Astrocyte of the cerebellum (primary cell): ENCODE measurements around the gene SRMS.

Experiments
- DNase-seq: peaks from one replicate; pipeline ENCODE4 v3.0.0-alpha.2; 2011; ENCODE audit warnings: low read depth
- H3K4me3 ChIP-seq: 2 replicates; pipeline ENCODE4 v1.5.1; 2011; ENCODE audit warnings: mild to moderate bottlenecking, low read depth, low read length, moderate library complexity
- CTCF ChIP-seq: IDR thresholded peaks from 2 replicates; pipeline ENCODE4 v1.5.1; 2012; ENCODE audit warnings: low read length, low read depth, moderate library complexity, mild to moderate bottlenecking; ENCODE audit errors: missing control alignments
- in situ Hi-C: cut with HindIII; loops from 2 replicates; pipeline ENCODE4 v1.10.0; 2017; ENCODE audit warnings: low sequenced_read_pairs

SRMS gene

DNA sequence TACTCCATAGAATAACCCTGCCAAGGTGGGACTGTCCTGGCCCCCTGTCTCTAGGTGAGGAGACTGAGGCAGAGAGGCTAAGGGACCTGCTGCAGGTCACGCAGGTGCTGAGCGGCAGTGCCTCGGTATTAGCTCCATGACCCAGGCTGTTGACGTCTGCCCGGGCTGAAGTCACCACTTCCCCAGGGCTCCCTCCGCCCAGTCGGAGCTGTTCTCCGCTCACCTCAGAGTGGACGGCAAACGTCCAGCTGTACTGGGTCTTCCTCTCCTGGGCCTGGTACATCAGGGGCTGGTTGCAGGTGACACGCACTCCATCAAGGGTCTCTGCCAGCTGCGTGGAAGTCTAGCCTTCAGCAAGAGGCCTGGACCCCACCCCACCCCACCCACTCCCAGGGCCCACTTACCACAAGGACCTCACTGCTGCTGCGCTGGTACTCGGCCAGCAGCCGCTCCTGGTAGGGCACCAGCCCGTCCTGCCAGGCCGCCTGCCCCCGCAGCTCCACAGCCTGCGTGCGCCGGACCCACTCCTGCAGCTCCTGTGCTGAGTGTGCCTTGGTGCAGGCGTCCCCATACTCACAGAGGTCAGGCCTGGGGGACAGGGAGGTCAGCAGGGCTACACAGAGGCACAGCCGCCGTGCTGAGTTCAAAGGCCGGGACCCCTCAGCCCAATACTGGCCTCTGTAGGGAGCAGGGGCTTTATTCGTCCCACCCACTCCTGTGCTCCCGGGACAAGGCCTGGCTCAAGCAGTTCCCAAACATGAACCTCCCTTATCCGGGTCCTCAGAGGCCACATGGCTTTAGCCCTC lies 22.9 kb upstream of the SRMS start:
- TF ChIP-seq CTCF, result no peak
- H3K4me3 ChIP-seq, result no peak overlapping the region
- DNase-seq, result no peak
- in situ Hi-C loops, result no loop called here

GRCh38 chr20:63568986-63569949 lies 21.7 kb upstream of the SRMS start:
- no peak for TF ChIP-seq CTCF
- H3K4me3 ChIP-seq, result no peak overlapping the region
- in situ Hi-C loops, result no loop called here
- DNase-seq, result no peak

GRCh38 chr20:63568170-63568981 lies 20.8 kb upstream of the SRMS start:
- in situ Hi-C loops, result no loop called here
- H3K4me3 ChIP-seq, result no peak overlapping the region
- TF ChIP-seq CTCF, result no peak
- no peak for DNase-seq

DNA sequence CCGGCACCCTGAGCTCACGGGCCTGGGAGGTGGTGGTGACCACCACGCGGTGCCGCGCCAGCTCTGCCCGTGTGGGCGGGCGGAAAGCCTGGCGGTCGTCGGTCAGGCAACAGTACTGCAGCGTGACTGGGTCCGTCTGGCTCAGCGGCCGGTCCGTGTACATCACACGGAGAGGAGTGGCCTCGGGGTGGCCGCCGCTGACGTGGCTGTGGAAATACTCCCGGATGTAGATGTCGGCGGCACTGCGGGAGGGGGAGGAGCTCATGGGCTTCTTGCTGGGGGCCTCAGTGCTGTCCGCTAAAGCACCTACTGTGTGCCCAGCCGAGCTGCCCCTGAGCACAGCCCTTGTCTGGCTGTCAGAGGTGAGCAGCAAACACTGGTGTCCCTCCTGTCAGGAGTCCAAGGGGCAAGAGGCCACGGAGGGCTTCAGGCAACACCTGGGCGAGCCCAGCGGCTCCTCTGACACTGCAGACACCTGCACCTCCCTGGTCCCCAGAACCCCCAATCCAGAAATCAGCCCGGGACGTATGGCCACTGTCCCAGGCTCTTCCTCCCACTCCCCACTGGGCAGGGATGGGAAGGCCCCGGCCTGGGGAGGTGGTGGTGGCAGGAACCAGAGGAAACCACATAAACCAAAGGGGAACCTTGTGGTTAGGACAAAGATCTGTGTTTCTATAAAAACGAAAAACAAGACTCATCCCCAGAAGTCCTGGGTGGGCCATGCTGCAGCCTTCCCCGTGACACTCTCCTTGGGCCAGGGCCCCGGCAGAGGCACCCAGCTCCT lies 20.0 kb upstream of the SRMS start:
- TF ChIP-seq CTCF, result no peak
- in situ Hi-C loops, result no loop called here
- no peak for DNase-seq
- no peak overlapping the region for H3K4me3 ChIP-seq

GRCh38 chr20:63567136-63567385 lies 19.5 kb upstream of the SRMS start:
- no peak for DNase-seq
- in situ Hi-C loops, result no loop called here
- no peak overlapping the region for H3K4me3 ChIP-seq
- TF ChIP-seq CTCF, result no peak
